Activated CD8-positive, alpha-beta memory T cell treated with anti-CD3 and anti-CD28 coated beads for 48 hours (primary cell): ENCODE data around the gene IL12RB2.
"Not testable (repeated sequence)": the region's sequence is repeated elsewhere in the genome, so short reads cannot be mapped to it uniquely, and the experiment has no call there.

Experiments
- DNase-seq, 3 experiments: peaks; one replicate each; pipeline ENCODE4 v3.0.0-alpha.2; 2020; ENCODE audit warnings: low read depth in 2 of 3, low spot score in 2 of 3

Gene IL12RB2

GRCh38 chr1:67429528-67430357 is 122.1 kb downstream of the IL12RB2 start:
- peak in 2 of 3 experiments; percentile 21 to 29 for DNase-seq

- peak; percentile 78 to 88 (median 78) for DNase-seq
Measured at GRCh38 chr1:67430358-67431155, 122.9 kb downstream of the IL12RB2 start, which contains the start of gene SERBP1. Gene SERBP1, minus strand, starts transcription at chr1:67430402. Its CDS starts 102 bp downstream, at chr1:67430300.

- no peak for DNase-seq
Measured at GRCh38 chr1:67431156-67431765, 123.6 kb downstream of the IL12RB2 start.

GRCh38 chr1:67431869-67432578 is 124.4 kb downstream of the IL12RB2 start:
- no peak for DNase-seq

GRCh38 chr1:67432745-67433144 is 125.1 kb downstream of the IL12RB2 start:
- no peak for DNase-seq

- no peak for DNase-seq
Measured at GRCh38 chr1:67433837-67434236, 126.2 kb downstream of the IL12RB2 start.

GRCh38 chr1:67434491-67434890 is 126.8 kb downstream of the IL12RB2 start:
- no peak for DNase-seq

GRCh38 chr1:67436511-67437055 is 128.9 kb downstream of the IL12RB2 start:
- no peak for DNase-seq

- no peak for DNase-seq
Measured at GRCh38 chr1:67437961-67438360, 130.3 kb downstream of the IL12RB2 start.

- DNase-seq, result no peak
Measured at GRCh38 chr1:67439277-67440029, 131.8 kb downstream of the IL12RB2 start.

- no peak for DNase-seq
Measured at GRCh38 chr1:67440339-67440738, 132.7 kb downstream of the IL12RB2 start.

- DNase-seq, result peak in 1 of 3 experiments; percentile 20
Measured at GRCh38 chr1:67441183-67441582, 133.5 kb downstream of the IL12RB2 start.

- no peak for DNase-seq
Measured at GRCh38 chr1:67441739-67442281, 134.1 kb downstream of the IL12RB2 start.

GRCh38 chr1:67446014-67446413 is 138.3 kb downstream of the IL12RB2 start:
- DNase-seq, result not testable (repeated sequence)
